H1 (cell line): ENCODE measurements around the gene C3orf18. TPM values are rescaled to one million over a fixed set of nuclear protein-coding genes. Genes with fewer than 3 reads are reported as not detected.

Experiments
- BACH1 ChIP-seq: IDR thresholded peaks from 2 replicates; pipeline ENCODE4 v1.6.1; 2012; ENCODE audit warnings: low read length, improper control_type of control experiment
- BRCA1 ChIP-seq: IDR thresholded peaks from 2 replicates; pipeline ENCODE4 v1.6.1; 2012; ENCODE audit warnings: low read depth, low read length, improper control_type of control experiment
- CBX5 ChIP-seq: fragments of 300-800, 300-1000 bp; sonication (generic); IDR thresholded peaks from 2 replicates; pipeline ENCODE4 v1.7.1; 2016; ENCODE audit warnings: antibody characterized with exemption, low read length, low read depth
- CHD1 ChIP-seq: IDR thresholded peaks from 2 replicates; pipeline ENCODE4 v1.6.1; 2012; ENCODE audit warnings: low read depth, low read length, improper control_type of control experiment
- FOSL1 ChIP-seq: IDR thresholded peaks from 2 replicates; pipeline ENCODE4 v1.6.1; 2011; ENCODE audit warnings: mild to moderate bottlenecking, low read depth, low read length, moderate library complexity; ENCODE audit not compliant: insufficient read depth
- polyA plus RNA-seq, 7 experiments: library from polyadenylated mRNA; depleted of rRNA in 3 of 7; stranded (reverse) in 5 of 7; unstranded in 2 of 7; fragments of >200 nt in 5 of 7; fragments of 200-250 nt in 2 of 7; gene quantifications; 1 replicate in 5 of 7; 2 replicates in 1 of 7; 4 replicates in 1 of 7; pipeline versions ENCODE4 v1.2.1 to v1.2.3, GENCODE V29; 2011 to 2013; ENCODE audit warnings: missing spikeins in 2 of 7, mixed read lengths in 2 of 7
- total RNA-seq: library from RNA; stranded (reverse); fragmentation: NEBNext Ultra II Directional; extraction: Animal tissue kit (Norgen Biotek cat#: 25700); gene quantifications from 2 replicates; pipeline ENCODE4 v1.2.1, GENCODE V29; 2021
- TF ChIP-seq, protein P1 (sequence below): IDR thresholded peaks from 2 replicates; pipeline ENCODE4 v1.6.1; 2012; ENCODE audit warnings: inconsistent platforms

C3orf18 gene
- total and polyA plus RNA-seq, 2 of the 8 experiments (the other 6 are each of a cell fraction or from before 2014, with no cell fraction given), result 7.5 to 15.0 TPM

DNA sequence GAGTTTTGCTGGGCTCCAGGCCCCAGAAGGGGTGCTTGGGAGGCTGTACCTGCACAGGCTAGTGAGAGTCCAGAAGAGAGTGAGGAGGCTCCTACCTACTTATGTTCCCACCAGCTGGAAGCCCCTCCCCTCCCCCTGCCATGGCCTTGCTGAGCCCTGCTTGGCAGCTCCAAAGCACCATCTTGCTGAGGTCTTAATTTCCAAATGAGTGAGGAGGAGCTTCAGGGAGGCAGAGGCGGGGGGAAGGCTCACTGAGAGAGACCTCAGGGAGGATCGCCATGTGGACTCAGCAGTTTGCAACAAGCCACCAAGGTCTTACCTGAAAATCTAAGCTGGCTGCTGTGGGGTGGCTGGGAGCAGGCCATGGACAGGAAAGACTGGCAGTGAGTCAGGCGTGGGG lies 55.4 kb downstream of the C3orf18 start (continued):
- TF ChIP-seq BACH1, result no peak
- TF ChIP-seq, protein P1, sequence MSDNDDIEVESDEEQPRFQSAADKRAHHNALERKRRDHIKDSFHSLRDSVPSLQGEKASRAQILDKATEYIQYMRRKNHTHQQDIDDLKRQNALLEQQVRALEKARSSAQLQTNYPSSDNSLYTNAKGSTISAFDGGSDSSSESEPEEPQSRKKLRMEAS, result no peak
- TF ChIP-seq CBX5, result no peak
- TF ChIP-seq BRCA1, result no peak
- TF ChIP-seq FOSL1, result no peak
- no peak for TF ChIP-seq CHD1
